Measurements from ENCODE around the gene PDE4A.

- no peak for TF ChIP-seq RAD21 (IDR thresholded peaks at IDR 0.05; ENCODE audit: low read depth)
- no peak for TF ChIP-seq TEAD4 (IDR thresholded peaks at IDR 0.05)
- TF ChIP-seq YY1 (IDR thresholded peaks at IDR 0.05; ENCODE audit: low read depth): no peak
- TF ChIP-seq TAF1 (IDR thresholded peaks at IDR 0.05; ENCODE audit: low read depth): no peak
Observed at GRCh38 chr19:10374931-10375330, 45.4 kb upstream of the PDE4A start.
